DOHH2 (cell line): ENCODE results near the gene PDE7B.

Source experiments
- EZH2phosphoT487 ChIP-seq: fragments of 200-600 bp; sonication (generic); IDR thresholded peaks from 2 replicates; pipeline ENCODE4 v1.6.1; 2017; ENCODE audit warnings: borderline replicate concordance, mild to moderate bottlenecking, antibody characterized with exemption, low read length, moderate library complexity, mixed read lengths
- TF ChIP-seq, protein P1 (sequence below): fragments of 200-600 bp; sonication (generic); IDR thresholded peaks from one replicate; pipeline ENCODE4 v1.5.1; 2014; ENCODE audit warnings: antibody characterized with exemption, mild to moderate bottlenecking, low read depth, low read length; ENCODE audit not compliant: poor library complexity, severe bottlenecking

DNA sequence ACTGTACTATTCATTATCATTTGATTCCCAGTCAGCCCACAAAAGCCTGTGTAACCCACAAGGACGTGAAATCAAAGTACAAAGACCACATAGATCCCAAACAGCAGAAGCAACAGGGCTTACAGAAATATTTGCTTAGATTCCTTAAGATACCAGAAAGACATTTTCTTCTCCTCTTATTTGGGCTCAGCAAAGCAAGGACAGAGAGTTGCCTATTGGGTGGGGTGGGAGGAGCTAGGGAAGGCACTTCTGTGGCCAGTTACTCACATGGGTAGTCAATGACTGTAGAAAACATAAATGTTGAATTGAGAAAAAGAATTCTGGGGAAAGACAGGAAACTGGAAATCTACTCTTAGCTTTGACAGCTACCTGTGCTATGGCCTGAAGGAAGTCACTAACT, 19.8 kb downstream of the PDE7B start:
- TF ChIP-seq, protein P1, sequence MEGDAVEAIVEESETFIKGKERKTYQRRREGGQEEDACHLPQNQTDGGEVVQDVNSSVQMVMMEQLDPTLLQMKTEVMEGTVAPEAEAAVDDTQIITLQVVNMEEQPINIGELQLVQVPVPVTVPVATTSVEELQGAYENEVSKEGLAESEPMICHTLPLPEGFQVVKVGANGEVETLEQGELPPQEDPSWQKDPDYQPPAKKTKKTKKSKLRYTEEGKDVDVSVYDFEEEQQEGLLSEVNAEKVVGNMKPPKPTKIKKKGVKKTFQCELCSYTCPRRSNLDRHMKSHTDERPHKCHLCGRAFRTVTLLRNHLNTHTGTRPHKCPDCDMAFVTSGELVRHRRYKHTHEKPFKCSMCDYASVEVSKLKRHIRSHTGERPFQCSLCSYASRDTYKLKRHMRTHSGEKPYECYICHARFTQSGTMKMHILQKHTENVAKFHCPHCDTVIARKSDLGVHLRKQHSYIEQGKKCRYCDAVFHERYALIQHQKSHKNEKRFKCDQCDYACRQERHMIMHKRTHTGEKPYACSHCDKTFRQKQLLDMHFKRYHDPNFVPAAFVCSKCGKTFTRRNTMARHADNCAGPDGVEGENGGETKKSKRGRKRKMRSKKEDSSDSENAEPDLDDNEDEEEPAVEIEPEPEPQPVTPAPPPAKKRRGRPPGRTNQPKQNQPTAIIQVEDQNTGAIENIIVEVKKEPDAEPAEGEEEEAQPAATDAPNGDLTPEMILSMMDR: no peak
- TF ChIP-seq EZH2phosphoT487: no peak
